Glomerular endothelial cell (primary cell): ENCODE results near the gene TTC3. TPM values are rescaled to one million over a fixed set of nuclear protein-coding genes. Genes with fewer than 3 reads are reported as not detected.
A peak's percentile ranks its signal among the peaks of the same experiment; 100 is the strongest.
"Not testable (repeated sequence)": the region's sequence is repeated elsewhere in the genome, so short reads cannot be mapped to it uniquely, and the experiment has no call there.

ENCODE experiments used
- DNase-seq: peaks from one replicate; pipeline ENCODE4 v3.0.0-alpha.2; 2011; ENCODE audit warnings: low read depth, low spot score; ENCODE audit errors: extremely low read depth
- total RNA-seq: library from RNA; depleted of rRNA; stranded (reverse); fragments of >200 nt; gene quantifications from 2 replicates; pipeline ENCODE4 v1.2.3, GENCODE V29; 2015

TTC3 gene
- total RNA-seq, 1 donor from 2014 or later: 155 TPM

- DNase-seq: peak; percentile 61
Observed at GRCh38 chr21:37220981-37221664, 148.1 kb downstream of the TTC3 start.

- DNase-seq: not testable (repeated sequence)
Observed at GRCh38 chr21:37222248-37222647, 149.2 kb downstream of the TTC3 start.

- no peak for DNase-seq
Observed at GRCh38 chr21:37223804-37224345, 150.8 kb downstream of the TTC3 start.

GRCh38 chr21:37224861-37225839 lies 152.1 kb downstream of the TTC3 start:
- DNase-seq: no peak

GRCh38 chr21:37226041-37226920 lies 153.2 kb downstream of the TTC3 start:
- DNase-seq: no peak

GRCh38 chr21:37227071-37228002 lies 154.3 kb downstream of the TTC3 start:
- DNase-seq: no peak

DNA sequence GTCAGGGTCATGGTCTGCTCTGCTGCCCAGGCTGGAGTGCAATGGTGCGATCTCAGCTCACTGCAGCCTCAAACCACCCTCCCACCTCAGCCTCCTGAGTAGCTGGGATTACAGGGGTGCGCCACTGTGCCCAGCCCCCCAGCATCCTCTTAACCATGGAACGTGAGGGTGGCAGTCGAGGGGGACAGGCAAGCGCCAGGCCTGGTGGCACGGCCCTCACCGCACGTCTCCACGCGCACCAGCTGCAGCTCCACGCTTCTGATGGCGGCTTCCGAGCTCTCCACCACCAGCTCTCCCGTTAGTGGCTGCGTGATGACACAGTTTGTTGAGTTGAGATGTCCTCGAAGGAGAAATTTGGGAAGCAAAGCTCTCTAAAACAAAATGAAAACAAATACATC lies 154.9 kb downstream of the TTC3 start:
- no peak for DNase-seq

- no peak for DNase-seq
Observed at GRCh38 chr21:37230632-37231248, 157.7 kb downstream of the TTC3 start.

DNA sequence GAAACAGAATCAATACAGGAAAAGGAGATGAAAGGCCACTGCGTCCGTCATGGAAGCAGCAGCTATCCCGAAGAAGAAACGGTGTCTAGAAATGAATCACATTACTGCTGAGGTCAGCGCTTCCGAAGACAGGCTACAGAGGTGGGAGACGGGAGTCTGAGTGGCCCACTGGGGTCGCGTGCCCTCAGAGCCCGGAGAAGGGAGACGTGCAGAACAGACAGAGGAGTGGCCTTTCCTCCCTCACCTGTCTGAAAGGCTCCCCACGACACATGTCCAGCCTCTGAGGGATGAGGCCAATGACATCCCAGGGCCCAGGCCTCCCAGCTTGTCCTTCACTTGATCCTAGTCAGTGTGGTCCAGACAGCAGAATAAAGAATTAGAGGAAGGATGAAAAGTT lies 158.2 kb downstream of the TTC3 start:
- DNase-seq: no peak

DNA sequence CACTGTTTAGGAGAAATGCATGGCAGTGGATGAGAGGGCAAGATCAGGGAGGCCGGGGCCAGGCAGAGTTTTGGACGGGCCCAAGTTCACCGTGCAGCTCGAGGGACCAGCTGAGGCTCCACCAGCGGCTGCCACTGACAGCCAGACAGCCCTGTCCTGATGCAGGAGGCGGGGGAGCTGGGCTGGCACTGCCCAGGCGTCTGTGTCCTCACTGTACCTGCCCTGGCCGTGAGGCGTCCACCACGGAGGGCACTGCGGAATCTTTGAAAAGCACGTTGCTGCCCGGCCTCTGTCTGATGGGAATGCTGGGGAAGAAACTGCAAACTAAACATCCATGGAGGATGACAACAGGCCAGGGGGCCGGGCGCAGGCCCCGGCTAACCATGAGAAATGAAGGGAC lies 158.6 kb downstream of the TTC3 start:
- no peak for DNase-seq

DNA sequence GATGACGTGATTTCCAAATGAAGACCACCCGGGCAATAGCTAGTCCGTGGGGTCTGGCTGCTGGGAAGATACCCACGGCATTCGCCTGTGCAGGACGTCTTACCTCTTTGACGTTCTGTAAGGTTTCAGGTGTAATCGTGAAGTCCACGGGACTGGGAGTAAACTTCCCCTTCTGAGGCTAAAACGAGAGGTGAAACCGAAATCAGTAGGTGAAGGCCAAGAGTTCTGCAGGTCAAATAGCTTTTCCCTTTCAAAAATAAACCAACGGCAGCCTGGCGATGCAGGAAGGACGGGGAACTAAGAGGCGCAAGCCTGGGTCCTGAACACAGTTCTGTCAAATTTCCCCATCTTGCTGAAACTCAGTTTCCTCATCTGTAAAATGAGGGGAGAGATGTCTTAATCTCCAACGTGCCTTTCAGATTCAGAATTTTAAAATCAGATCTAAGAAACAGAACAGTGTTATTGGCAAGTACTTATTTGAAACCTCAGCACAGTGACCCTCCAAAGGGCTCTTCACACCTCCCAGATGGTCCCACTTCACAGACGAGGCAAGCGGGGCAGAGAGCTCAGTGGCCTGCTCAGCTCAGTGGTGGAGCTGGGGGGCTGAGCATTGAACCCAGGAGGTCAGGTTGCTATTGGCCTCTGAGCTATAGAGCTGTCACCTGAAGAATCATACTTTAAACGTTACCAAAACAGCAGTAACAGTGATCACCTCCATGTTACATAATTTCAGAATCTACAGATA lies 159.4 kb downstream of the TTC3 start:
- no peak for DNase-seq

GRCh38 chr21:37233551-37234146 lies 160.6 kb downstream of the TTC3 start:
- no peak for DNase-seq

DNA sequence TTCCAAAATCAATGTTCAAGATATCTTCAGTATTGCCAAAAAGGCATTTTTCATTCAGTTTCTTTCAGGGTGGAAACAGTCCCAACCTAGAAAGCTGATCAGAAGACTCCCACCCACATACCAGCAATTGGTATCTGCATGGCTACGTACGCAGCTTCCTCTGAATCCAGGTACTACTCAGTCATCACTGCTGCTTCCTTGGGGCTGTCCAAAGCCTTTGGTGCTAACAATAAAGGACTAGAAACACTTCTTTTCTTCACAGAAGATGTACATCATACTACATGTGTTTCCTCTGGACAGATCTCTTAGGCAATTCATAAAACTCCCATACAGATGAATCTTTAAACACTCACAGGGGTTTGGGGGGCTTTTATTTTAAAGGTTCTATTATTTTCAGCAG lies 164.3 kb downstream of the TTC3 start:
- no peak for DNase-seq

- DNase-seq: no peak
Observed at GRCh38 chr21:37237764-37238163, 164.7 kb downstream of the TTC3 start.

DNA sequence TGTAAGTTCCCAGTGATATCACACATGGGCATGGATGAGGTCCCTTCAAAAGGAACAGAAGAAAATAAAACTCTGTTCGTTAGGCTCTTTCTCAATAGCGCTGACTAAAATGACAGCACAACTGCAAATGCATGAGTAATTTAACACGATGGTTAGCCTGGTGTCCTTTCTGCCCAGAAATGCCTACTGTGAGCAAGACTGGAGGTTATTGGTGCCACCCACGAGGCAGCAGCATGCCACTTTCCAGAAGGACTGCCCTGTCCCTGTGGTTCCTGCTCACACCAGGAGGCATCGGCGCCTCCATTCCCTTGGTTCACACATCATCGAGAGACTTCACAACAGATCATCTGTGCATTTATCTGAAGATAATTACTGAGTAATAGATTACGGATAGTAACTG lies 167.9 kb downstream of the TTC3 start:
- no peak for DNase-seq

GRCh38 chr21:37241426-37241825 lies 168.4 kb downstream of the TTC3 start:
- DNase-seq: no peak

GRCh38 chr21:37243961-37244360 lies 170.9 kb downstream of the TTC3 start:
- DNase-seq: no peak

DNA sequence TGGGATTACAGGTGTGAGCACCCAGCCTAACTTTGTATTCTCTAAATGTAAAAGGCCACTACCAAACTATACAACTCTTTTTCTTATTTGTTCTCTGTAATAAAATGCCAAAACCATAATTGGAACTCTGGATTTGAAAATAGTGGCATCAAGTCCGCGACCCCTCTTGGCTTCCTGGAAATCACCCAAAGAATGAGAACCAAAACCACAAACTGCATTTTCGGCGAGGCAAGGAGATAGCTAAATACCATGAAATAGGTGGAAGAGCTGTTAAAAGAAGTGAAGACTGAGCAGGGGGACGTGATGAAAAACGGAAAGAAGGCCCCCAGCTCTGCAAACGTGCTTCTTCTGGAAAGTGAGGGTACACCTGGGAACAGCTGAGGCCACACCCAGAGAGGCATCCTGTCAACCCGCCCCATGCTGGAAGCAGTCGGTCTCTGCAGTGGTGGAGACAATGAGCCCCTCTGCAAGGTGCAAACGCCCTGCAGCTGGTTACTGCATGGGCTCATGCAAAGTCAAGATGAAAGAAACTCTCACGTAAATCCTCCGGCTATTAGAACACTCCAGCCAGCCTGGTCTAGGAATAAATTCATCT lies 171.5 kb downstream of the TTC3 start:
- no peak for DNase-seq
